Measurements from ENCODE around the gene TNNT2. TPM values are rescaled to one million over a fixed set of nuclear protein-coding genes. Genes with fewer than 3 reads are reported as not detected.

TNNT2 gene
- total RNA-seq, 1 donor from 2014 or later = 13.2 TPM

DNA sequence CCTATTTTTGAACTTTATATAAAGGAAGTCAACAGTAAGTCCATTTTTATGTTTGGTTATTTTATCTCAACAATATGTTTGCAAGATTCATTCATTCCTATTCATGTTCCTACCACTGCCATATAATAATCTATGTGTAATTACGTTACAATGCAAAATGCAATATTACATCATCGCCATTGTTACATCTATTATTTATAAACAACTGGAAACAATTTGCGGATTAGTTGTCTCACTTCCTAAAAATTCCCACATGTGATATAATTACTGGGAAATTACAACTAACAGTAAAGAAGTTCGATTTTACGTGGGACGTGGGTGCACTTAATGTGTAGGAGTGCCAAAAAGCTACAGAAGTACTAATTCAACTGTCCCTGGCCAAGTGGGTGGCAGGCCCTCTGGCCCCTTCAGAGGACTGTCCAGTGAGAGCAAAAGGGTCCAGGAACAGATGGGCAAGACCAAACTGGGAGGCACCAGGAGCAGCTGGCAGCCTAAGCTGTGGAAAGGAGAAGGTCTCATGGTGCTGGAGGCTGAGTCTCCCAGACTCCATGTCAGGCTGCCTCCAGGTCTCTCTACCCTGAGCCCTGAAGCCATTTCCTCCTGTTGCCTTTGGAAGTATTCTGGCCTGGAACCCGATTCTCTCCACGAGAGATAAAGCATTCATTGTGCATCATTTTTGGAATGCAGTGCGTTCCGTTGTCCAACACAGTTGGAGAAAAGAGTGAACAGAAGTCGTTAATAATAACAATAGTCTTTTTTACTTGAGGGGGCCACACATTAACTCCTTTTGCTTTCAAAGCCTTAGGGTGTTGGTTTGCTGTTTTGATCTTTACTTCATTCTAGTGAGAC lies 42.9 kb downstream of the TNNT2 start:
- peaks cover 5% of the 10 kb centered on the region for H3K4me1 ChIP-seq
- no peak overlapping the region for H3K27ac Mint-ChIP-seq
- peaks cover 6% of the 10 kb centered on the region for H3K4me1 Mint-ChIP-seq
- no peak overlapping the region for H3K9ac ChIP-seq
- H3K27me3 ChIP-seq = no peaks in the 10 kb centered on the region
- DNase-seq (ENCODE audit: low spot score) = no peak
- H3K4me2 ChIP-seq = no peak overlapping the region
- H3K27me3 Mint-ChIP-seq (ENCODE audit: insufficient read depth, low read depth) = peaks cover 6% of the 10 kb centered on the region
- H3K36me3 Mint-ChIP-seq = no peaks in the 10 kb centered on the region
- H3K79me2 ChIP-seq (ENCODE audit: low read depth) = no peaks in the 10 kb centered on the region
- H3K9me3 ChIP-seq (ENCODE audit: low read depth) = no peaks in the 10 kb centered on the region
- no peaks in the 10 kb centered on the region for H3K36me3 ChIP-seq
- TF ChIP-seq CTCF (IDR thresholded peaks at IDR 0.05) (no peak), EZH2 (IDR thresholded peaks at IDR 0.05) (no peak), EZH2phosphoT487 (IDR thresholded peaks at IDR 0.05) (no peak)
- H3F3A ChIP-seq (ENCODE audit: low read depth) = no peaks in the 10 kb centered on the region
- no peaks in the 10 kb centered on the region for H4K20me1 ChIP-seq (ENCODE audit: low read depth)
- H3K4me3 ChIP-seq = no peak overlapping the region
- no peak overlapping the region for H3K27ac ChIP-seq
- H2AFZ ChIP-seq (replicated peaks) = no peak overlapping the region
- H3K9me3 Mint-ChIP-seq = no peaks in the 10 kb centered on the region
- H3K4me3 Mint-ChIP-seq = no peak overlapping the region

- Histone ChIP-seq H3K36me3 (no peaks in the 10 kb centered on the region), H3K9me3 (ENCODE audit: low read depth) (no peaks in the 10 kb centered on the region), H3K27me3 (no peaks in the 10 kb centered on the region), H3K79me2 (ENCODE audit: low read depth) (no peaks in the 10 kb centered on the region), H2AFZ (replicated peaks) (no peak overlapping the region), H4K20me1 (ENCODE audit: low read depth) (no peaks in the 10 kb centered on the region), H3F3A (ENCODE audit: low read depth) (no peaks in the 10 kb centered on the region), H3K4me1 (peaks cover 5% of the 10 kb centered on the region), H3K4me3 (no peak overlapping the region), H3K4me2 (no peak overlapping the region), H3K9ac (no peak overlapping the region), H3K27ac (no peak overlapping the region)
- Mint-ChIP-seq H3K4me3 (no peak overlapping the region), H3K9me3 (no peaks in the 10 kb centered on the region), H3K27ac (no peak overlapping the region), H3K4me1 (peaks cover 10% of the 10 kb centered on the region), H3K27me3 (ENCODE audit: insufficient read depth, low read depth) (peaks cover 4% of the 10 kb centered on the region), H3K36me3 (no peaks in the 10 kb centered on the region)
- TF ChIP-seq EZH2phosphoT487 (IDR thresholded peaks at IDR 0.05) (no peak), EZH2 (IDR thresholded peaks at IDR 0.05) (no peak), CTCF (IDR thresholded peaks at IDR 0.05) (no peak)
- no peak for DNase-seq (ENCODE audit: low spot score)
Measured at GRCh38 chr1:201332616-201333335, 44.7 kb downstream of the TNNT2 start.

GRCh38 chr1:201332021-201332420 lies 45.5 kb downstream of the TNNT2 start:
- no peak for TF ChIP-seq EZH2 (IDR thresholded peaks at IDR 0.05)
- no peak for TF ChIP-seq EZH2phosphoT487 (IDR thresholded peaks at IDR 0.05)
- no peak overlapping the region for H3K4me3 ChIP-seq
- no peaks in the 10 kb centered on the region for H3K9me3 ChIP-seq (ENCODE audit: low read depth)
- no peak overlapping the region for H2AFZ ChIP-seq (replicated peaks)
- no peaks in the 10 kb centered on the region for H4K20me1 ChIP-seq (ENCODE audit: low read depth)
- no peak overlapping the region for H3K4me2 ChIP-seq
- no peak overlapping the region for H3K4me3 Mint-ChIP-seq
- DNase-seq (ENCODE audit: low spot score) = no peak
- H3K4me1 Mint-ChIP-seq = peaks cover 10% of the 10 kb centered on the region
- no peak overlapping the region for H3K9ac ChIP-seq
- no peak overlapping the region for H3K27ac Mint-ChIP-seq
- peaks cover 7% of the 10 kb centered on the region for H3K27me3 Mint-ChIP-seq (ENCODE audit: insufficient read depth, low read depth)
- no peaks in the 10 kb centered on the region for H3F3A ChIP-seq (ENCODE audit: low read depth)
- H3K4me1 ChIP-seq = peaks cover 5% of the 10 kb centered on the region
- H3K36me3 Mint-ChIP-seq = no peaks in the 10 kb centered on the region
- no peaks in the 10 kb centered on the region for H3K36me3 ChIP-seq
- no peaks in the 10 kb centered on the region for H3K9me3 Mint-ChIP-seq
- no peaks in the 10 kb centered on the region for H3K27me3 ChIP-seq
- H3K79me2 ChIP-seq (ENCODE audit: low read depth) = no peaks in the 10 kb centered on the region
- no peak overlapping the region for H3K27ac ChIP-seq

All from neural progenitor cell (in vitro differentiated cells).